Epidermal melanocyte (primary cell): ENCODE measurements around the gene FLVCR1.
"Not testable (repeated sequence)": the region's sequence is repeated elsewhere in the genome, so short reads cannot be mapped to it uniquely, and the experiment has no call there.

Source experiments
- DNase-seq: peaks from one replicate; pipeline ENCODE4 v3.0.0; 2011; ENCODE audit warnings: low spot score; ENCODE audit not compliant: insufficient read length

The FLVCR1 gene

DNA sequence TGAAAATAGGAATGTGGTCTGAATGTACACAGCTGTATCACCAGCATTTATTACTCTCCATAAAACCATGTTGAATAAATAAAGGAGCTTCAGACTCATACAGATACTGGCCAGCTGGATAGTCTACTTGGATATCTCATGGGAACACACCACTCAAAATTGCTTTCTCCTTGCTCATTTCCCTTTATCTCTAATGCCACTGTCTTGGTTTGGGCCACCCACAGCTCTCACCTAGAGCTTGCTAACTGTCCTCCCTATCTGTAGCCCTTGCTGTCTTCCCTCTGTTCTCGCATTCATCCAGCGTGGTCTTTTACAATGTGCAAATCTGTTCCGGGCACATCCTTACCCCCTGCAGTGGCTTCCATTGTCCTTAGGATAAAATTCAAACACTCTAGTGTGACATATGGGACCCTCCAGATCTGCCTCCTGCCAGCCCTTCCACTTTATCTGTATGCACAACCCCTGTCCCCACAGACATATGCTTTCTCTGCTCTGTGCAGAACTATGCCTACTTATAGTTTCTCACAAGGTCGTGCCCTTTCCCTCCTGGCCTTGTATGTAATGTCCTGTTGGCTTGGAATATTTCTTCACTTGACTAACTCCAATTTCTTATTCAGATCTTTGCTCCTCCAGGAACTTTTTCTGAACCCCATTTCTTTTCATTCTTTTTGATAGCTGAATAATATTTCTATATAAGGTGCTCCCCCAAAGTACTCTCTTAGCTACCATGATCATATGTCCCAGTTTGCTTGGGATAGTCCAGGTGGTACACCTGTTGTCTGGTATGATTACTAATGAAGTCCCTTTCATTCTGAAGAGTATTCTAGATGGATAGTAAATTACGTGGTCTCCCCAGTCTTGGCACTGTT lies 2.9 kb downstream of the FLVCR1 start:
- no peak for DNase-seq

DNA sequence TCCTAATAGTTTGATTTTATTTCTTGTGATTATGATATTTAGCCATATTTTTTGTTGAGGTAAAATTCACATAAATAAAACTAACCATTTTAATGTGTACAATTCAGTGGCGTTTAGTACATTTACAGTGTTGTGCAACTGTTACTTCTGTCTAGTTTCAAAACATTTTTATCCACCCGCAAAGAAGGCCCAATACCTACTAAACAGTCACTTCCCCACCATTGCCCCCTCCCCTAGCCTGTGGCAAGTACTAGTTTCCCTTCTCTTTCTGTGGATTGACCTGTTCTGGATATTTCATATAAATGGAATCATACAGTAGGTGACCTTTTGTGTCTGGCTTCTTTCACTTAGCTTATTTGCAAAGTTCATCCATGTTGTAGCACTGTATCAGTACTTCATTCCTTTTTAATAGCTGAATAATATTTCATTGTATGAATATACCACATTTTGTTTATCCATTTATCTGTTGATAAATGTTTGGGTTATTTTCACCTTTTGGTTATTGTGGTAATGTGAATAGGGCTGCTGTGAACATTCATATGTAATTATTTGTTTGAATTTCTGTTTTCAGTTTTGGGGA lies 4.1 kb downstream of the FLVCR1 start:
- DNase-seq: no peak

DNA sequence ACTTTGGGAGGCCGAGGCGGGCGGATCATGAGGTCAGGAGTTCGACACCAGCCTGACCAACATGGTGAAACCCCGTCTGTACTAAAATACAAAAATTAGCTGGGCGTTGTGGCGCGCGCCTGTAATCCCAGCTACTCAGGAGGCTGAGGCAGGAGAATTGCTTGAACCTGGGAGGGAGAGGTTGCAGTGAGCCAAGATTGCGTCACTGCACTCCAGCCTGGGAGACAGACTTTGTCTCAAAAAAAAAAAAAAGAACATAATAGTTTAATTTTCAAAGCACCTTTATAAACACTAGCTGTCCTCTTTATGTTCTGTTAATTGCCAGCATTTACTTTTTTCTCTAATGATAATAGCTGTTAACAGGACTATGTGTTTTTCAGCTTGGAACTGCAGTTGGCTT lies 5.3 kb downstream of the FLVCR1 start:
- DNase-seq: not testable (repeated sequence)

DNA sequence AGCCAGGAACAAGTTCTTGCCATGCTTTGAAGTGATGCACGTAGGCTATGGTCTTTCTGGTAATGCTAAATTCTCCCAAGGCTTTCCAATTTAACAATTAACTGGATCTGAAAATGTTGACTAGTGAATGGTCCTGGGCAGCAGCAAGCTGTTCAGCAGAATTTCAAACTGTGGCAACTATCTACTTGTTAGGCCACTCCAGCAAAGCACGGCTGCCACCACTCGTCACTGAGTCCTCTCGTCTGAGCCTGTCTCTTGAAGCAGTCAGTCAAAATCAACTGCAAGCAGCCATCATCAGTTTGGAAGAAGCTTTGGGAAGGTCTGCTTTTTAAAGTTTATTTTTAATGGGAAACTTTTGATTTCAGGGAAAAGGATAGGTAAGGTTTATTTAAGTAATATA lies 6.1 kb downstream of the FLVCR1 start:
- no peak for DNase-seq

DNA sequence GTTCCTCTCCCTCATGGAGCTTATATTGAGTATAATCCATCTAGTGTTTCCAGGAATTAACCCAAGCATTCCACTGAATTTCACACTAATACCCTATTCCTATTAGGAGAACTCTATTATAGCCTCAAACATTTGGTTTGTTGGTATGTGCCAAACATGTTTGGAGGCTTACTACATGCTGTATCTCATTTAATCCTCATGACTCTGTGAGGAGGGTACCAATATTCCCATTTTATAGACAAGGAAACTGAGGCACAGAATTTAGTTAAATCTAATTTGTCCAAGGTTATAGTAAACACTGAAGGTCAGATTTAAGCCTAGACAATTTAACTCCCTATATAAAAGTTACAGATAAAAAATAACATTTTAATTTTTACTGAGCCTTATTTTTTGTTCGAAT lies 9.1 kb downstream of the FLVCR1 start:
- DNase-seq: no peak

DNA sequence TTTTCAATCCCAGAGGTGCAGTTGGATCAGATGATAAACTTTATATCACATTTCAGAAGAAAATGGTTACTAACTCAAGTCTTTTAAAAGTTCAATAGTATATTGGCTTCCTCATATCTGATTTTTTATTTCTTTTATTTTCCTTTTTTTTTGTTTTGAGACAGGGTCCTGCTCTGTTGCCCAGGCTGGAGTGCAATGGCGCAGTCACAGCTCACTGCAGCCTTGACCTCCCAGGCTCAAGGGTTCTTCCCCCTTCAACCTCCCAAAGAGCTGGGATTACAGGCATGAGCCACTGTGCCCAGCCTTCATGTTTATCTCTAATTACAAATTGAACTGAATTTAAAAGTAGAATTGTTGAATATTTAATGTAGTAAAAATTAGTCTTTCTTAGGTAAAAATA lies 13.9 kb downstream of the FLVCR1 start:
- no peak for DNase-seq

DNA sequence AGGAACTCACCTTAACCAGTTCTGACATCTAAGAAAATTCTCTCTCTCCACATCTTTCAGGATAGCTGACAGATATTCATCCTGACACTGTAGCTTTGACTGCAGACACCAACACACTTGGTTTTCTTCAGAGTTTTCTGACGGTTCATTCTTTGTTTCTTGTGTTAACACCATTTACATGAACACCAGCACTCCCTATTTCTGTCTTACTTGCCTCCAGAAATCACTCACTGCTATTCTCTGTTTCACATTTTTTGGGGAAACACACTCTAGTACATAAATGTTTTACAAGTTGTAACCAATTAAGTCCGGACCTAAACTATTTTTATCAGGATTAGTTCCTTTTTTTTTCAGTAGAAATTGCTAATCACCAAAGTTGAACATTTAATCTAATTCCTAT lies 15.4 kb downstream of the FLVCR1 start:
- no peak for DNase-seq

DNA sequence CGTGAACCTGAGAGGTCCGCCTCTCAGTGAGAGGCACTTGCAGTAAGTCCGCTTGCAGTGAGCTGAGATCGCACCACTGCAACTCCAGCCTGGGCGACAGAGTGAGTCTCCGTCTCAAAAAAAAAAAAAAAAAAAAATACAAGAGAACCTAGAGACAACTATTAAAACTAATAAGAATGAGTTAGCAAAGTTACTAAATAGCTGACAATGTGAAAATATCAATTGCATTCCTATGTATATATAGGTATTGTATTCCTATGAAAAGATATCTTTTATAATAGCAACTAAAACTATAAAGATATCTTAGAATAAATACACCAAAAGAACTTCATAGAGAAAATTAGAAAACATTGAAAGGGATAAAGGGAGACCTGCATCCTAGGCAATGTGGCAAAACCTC lies 20.3 kb downstream of the FLVCR1 start:
- no peak for DNase-seq

DNA sequence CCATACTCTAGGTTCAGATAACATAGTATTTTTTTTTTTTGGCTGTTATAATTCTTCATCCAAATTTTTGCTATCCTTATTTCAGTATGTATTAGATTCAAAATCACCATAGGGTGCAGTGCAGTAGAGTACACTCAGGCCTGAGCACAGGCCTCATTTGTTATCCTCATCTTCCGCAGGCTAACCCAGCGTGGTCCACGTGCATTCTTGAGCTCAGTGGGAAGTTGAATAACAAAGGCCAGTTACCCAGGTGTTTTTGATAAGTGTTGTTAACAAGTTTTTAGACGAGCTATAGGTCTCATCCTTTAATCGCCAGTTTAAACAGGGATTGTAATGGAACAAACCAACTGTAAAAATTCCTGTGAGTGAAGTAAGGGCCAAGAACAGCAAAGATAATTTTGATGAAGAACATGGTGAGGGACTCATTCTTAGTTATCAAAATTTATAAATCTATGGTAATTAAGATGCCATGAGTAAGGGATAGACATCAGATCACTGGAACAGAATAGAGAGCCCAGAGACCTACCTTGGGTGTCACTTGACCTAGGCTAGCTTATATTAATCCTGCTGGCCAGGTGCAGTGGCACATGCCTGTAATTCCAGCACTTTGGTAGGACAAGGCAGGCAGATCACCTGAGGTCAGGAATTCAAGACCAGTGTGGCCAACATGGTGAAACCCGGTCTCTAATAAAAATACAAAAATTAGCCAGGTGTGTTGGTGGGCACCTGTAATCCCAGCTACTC lies 22.0 kb downstream of the FLVCR1 start:
- no peak for DNase-seq

DNA sequence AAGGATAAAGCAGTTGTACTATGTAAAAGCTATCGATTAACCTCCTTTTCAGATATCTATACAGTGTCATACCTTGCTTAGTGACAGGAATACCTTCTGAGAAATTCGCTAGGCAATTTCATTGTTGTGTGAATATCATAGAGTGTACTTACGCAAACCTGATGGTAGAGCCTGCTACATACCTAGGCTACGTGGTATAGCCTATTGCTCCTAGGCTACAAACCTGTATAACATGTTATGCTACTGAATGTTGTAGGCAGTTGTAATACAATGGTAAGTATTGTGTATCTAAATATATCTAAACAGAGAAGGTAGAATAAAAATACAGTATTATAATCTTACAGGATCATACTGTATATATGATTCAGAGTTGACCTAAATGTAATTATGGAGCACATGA lies 26.5 kb downstream of the FLVCR1 start:
- DNase-seq: no peak

DNA sequence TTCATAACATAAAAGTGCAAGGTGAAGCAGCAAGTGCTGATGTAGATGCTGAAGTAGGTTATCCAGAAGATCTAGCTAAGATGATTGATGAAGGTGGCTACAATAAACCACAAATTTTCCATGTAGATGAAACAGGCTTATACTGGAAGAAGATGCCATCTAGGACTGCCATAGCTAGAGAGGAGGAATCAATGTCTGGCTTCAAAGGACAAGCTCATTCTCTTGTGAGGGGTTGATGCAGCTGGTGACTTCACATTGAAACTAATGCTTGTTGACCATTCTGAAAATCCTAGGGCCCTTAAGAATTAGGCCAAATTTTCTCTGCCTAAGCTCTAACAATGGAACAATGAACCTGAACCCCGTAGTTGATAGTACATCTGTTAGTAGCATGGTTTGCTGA lies 34.0 kb downstream of the FLVCR1 start:
- DNase-seq: no peak

DNA sequence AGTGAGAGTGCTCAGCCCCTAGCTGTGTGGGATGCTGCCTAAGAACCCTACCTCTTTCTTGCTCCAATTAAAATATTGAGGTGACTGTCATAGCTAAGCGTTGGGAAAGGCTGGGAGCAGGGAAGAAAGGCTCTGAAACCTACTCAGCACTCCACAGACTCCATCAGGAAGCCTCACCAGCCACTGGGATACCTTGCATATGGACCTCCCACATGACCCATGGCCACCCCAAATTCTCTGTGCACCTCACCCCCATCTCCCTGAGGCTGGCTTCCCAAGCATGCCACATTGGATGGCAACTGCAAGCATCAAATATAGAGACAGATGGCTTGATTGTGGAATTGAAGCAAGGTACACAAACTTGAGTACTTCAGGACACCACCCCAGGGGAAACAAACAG lies 41.8 kb downstream of the FLVCR1 start:
- DNase-seq: no peak

DNA sequence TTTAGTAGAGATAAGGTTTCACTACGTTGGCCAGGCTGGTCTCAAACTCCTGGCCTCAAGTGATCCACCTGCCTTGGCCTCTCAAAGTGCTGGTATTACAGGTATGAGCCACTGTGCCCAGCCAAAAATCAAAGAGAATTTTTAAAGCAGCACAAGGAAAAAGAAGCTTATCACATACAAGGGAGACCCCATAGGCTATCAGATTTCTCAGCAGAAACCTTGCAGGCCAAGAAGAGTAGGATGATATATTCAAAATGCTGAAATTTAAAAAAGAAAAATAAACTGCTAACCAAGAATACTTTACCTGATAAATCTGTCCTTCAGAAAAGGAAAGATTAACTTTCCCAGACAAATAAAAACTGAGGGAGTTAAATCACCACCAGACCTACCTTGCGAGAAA lies 43.2 kb downstream of the FLVCR1 start:
- no peak for DNase-seq

DNA sequence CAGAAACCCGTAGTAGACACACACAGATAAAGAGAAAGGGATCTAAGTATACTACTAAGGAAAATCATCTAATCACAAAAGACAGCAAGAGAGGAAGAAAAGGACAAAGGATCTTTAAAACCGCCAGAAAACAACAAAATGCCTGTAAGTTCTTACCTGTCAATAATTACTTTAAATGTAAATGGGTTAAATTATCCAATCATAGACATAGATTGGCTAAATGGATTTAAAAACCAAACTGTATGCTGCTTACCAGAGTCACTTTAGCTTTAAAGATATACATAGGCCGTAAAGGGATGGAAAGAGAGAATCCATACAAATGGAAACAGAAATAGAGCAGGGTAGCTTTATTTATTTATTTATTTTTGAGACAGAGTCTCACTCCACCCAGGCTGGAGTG lies 44.0 kb downstream of the FLVCR1 start:
- DNase-seq: no peak

DNA sequence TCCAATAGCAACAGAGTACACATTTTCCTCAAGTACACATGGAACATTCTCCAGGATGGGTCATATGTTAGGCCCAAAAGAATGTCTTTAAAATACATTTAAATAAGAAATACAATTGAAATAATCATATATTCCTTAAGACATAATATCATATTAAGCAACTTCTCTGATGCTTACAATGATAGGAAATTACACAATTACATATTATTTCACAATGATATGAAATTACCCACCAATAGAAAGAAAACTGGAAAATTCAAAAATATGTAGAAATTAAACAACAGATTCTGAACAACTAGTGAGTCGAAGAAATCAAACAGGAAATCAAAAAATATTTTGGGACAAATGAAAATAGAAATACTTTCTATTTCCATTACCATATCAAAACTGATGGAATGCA lies 45.6 kb downstream of the FLVCR1 start:
- DNase-seq: no peak

DNA sequence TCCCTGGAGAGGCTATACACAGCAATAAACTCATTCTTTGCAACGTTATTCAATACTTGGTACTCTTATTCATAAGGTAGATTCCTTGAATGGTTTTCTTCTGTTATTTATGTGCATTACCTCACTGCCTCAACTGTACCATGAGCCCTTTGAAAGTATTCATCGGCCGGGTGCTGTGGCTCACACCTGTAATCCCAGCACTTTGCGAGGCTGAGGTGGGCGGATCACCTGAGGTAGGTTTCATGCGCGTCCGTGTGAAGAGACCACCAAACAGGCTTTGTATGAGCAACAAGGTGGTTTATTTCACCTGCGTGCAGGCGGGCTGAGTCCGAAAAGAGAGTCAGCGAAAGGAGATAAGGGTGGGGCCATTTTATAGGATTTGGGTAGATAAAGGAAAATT lies 50.0 kb downstream of the FLVCR1 start:
- not testable (repeated sequence) for DNase-seq

DNA sequence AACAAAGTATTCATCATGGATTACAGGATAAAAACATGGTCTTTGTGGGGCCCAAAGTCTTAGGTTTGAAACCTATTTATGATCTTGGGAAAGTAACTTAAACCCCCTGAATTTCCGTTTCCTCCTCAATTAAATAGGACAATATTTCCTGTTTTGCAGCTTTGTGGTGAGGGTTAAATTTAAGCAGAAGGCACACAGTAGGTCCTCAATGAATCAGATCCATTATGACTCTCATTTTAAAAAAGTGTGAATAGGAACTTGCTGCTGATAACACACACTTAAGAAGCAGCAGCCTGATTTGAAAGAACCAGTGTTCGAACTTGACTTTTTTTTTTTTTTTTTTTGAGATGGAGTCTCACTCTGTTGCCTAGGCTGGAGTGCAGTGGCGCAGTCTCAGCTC lies 50.9 kb downstream of the FLVCR1 start:
- no peak for DNase-seq

DNA sequence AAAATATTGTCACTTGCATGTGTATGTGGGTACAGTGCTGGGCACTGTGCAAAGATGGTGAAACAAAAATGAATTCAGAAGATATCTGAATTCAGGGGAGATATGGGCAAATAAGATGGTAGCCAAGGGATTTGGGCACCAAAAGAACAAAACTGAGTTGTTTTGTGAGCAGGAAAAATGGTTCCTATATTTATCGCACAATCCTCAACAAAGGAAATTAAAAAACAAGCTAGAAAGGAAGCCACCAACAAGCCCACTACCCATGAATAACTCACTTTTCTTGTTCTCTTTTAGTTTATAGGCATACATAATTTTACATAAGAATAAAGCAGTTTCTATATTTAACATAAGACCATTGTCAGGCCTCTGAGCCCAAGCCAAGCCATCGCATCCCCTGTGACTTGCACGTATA lies 51.6 kb downstream of the FLVCR1 start:
- DNase-seq: no peak

DNA sequence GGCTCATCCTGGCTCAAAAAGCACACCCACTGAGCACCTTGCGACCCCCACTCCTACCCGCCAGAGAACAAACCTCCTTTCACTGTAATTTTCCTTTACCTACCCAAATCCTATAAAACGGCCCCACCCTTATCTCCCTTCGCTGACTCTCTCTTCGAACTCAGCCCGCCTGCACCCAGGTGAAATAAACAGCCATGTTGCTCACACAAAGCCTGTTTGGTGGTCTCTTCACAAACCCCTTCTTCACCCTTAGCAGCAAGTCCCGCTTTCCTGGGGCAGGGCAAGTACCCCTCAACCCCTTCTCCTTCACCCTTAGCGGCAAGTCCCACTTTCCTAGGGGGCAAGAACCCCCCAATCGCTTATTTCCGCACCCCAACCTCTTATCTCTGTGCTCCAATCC lies 52.1 kb downstream of the FLVCR1 start:
- DNase-seq: not testable (repeated sequence)

DNA sequence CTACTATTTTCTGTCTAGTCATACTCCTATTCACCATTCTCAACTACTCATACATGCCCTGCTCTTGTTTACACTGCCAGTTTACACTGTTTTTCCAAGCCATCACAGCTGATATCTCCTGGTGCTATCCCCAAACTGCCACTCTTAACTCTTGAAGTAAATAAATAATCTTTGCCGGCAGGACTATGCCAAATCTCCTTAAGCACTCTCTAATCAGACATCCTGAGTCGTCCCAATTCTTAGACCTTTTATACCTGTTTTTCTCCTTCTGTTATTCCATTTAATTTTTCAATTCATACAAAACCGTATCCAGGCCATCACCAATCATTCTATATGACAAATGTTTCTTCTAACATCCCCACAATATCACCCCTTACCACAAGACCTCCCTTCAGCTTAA lies 55.6 kb downstream of the FLVCR1 start:
- not testable (repeated sequence) for DNase-seq

DNA sequence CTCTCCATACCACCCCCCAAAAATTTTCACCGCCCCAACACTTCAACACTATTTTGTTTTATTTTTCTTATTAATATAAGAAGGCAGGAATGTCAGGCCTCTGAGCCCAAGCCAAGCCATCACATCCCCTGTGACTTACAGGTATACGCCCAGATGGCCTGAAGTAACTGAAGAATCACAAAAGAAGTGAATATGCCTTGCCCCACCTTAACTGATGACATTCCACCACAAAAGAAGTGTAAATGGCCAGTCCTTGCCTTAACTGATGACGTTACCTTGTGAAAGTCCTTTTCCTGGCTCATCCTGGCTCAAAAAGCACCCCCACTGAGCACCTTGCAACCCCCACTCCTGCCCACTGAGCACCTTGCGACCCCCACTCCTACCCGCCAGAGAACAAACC lies 56.0 kb downstream of the FLVCR1 start:
- not testable (repeated sequence) for DNase-seq

DNA sequence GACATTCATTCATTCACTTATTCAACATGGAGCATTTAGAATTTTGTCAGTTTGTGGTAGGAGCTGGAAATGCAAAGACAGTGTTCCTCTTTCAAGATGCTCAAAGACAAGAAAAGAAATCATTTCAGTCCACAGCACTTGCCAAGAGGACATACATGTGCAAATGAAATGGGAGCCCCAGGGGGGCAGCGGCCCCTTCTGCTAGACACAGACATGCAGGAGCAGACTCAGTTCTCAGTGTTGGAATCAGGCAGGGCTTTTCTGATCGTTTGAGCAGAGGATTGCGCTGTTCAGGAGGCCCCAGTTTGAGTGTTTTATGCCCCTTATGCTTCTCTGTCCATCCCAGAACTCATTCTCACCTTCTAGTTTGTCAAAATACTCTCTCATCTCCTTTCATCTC lies 56.7 kb downstream of the FLVCR1 start:
- no peak for DNase-seq
